GM19193 (cell line): Measurements from ENCODE around the gene PLA1A.

Source experiments
- POLR2A ChIP-seq: IDR thresholded peaks from 4 replicates; pipeline ENCODE4 v1.6.1; 2011; ENCODE audit not compliant: insufficient read depth, insufficient read length; ENCODE audit errors: extremely low read depth

Gene PLA1A

GRCh38 chr3:119636891-119637611 lies 39.4 kb downstream of the PLA1A start:
- no peak for TF ChIP-seq POLR2A

DNA sequence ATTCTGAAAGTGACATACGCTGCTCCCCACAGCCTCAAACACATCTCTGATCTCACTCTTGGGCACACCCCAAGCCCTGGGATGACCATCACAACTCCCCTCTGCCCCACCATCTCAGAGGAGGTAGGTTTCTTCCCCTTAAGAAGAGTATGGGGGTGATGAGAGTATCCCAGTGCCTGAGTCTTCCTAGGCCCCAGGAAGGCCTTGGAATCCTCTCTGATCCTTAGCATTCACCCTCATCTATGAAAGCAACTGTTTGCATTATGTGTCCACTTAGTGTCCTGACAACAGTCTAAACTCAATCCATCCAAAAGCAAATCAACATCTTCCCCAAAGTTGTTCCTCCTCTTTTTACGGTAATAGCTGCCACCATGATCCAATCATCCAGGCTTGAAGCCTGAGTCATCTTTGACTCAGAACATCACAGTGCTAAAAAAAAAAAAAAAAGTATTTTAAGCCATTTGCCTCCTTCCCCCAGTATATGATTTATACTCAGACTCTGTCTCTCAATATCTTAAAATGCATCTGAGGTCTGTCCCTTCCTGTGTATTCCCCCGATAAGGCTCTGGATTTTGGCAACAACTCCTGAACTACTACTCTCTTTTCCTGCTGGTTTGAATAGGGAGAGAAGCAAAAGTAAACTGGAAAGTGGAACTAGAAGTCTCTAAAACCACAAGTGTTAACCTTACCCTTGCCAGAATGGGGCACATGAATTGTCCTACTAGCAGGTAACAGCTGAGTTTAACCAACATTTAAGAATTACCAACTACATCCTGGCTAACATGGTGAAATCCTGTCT lies 40.2 kb downstream of the PLA1A start:
- peak; percentile 24 for TF ChIP-seq POLR2A

DNA sequence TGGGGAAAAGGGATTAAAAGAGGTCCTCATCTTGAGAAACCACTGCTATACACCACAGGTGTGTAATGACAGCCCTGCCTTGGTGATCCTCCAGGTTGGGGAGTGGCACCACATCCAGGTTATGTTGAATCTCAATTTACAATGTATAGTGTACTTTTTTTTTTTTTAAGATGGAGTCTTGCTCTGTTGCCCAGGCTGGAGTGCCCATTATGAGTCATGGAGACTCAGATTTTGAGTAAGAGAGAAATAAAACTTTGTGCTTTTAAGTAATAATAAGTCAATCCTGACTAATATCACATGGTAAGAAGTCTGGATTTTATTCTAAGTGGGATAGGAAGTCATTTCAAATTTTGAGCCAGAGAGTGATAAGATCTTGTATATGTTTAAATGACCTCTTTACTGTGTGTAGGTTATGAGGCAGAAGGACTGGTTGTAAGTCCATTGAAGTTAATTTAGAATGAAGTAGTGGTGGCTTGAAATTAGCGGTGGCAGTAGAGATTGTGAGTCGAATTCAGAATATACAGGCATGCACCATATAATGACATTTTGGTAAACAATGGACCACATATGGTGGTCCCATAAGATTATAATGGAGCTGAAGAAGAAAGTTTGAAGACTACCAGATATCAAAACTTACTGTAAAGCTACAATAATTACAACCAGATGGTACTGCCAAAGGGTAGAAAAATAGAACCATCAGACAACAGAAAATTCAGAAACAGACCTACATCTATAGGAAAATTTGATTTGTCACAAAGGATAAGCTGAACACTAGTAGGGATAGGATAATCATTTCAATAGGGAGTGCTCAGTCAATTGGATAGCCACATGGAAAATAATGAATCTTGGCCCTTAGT lies 42.0 kb downstream of the PLA1A start:
- TF ChIP-seq POLR2A = no peak

- TF ChIP-seq POLR2A = no peak
These were observed 43.7 kb downstream of the PLA1A start for GRCh38 chr3:119641416-119641815.

DNA sequence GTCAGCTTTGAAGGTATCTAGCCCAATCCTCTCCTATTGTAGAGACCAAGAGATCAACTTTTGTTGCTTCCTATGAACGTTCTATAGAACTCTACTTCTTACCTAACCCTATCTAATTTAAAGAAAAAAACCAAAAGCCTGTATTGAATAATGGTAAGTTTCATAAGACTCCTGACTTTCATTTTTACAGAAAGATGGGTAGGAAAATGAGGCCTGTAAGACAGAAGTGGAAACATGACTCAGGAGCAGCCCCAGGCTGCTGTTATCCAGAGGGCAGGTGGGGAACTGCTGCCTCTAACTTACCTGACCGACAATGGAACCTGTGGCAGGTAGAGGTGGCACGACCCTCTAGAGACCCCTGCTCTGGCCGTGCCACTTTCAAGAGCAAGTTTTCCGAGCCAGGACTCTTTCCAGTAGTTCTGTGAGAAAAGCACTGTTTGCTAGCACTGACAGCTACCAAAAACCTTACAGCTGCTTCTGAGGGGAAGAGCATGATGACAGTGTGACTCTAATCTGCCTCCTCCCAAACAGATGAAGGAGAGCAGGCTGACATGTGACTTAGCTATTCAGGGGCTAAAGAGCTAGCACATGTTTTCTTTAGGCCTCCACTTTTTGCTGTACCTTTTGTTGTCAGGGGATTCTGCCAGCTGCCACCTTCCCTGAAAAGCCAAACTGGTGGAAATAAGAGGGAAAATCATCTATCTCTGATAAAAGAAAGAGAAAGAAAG lies 45.2 kb downstream of the PLA1A start:
- TF ChIP-seq POLR2A = no peak

- TF ChIP-seq POLR2A = no peak
These were observed 45.8 kb downstream of the PLA1A start for GRCh38 chr3:119643528-119643927.

- no peak for TF ChIP-seq POLR2A
These were observed 46.8 kb downstream of the PLA1A start for GRCh38 chr3:119644481-119644880.

DNA sequence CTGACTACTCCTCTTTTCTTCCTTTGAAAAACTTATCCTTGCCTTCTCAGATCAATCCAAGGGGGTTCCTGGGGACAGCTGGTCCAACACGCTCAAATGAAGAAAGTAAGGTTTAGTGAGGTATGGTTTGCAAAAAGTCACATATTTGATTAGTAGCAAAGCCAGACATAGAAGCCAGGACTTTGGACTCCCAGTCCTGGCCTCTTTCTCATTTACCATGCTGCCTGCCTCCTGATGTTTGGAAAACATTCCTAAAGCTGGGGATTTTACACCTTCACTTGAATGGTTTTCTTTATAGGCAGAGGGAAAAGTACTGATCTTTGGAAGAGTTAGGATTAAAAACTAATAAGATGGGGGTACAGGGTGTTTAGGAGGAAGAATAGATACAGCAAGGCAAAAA lies 48.1 kb downstream of the PLA1A start:
- no peak for TF ChIP-seq POLR2A

GRCh38 chr3:119647171-119647570 lies 49.5 kb downstream of the PLA1A start:
- no peak for TF ChIP-seq POLR2A

GRCh38 chr3:119647843-119648575 lies 50.3 kb downstream of the PLA1A start:
- TF ChIP-seq POLR2A = no peak

DNA sequence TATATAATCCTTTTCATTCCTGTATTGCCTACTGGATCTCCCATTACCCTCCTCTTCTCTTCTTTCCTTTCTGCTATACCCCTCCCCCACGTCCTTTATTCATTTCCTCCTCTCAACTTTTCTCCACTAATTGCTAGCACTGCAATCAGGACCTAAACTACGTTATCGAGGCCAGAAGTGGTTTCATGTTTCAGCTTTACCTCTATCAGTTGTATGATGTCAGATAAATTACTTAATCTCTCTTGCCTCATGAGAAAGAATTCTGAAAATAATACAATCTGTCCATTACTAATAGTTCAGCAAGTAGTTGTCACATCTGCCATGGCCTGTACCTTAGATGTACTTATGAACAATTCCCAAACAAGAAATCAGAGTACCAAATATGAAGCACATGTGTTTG lies 52.1 kb downstream of the PLA1A start:
- TF ChIP-seq POLR2A = no peak

DNA sequence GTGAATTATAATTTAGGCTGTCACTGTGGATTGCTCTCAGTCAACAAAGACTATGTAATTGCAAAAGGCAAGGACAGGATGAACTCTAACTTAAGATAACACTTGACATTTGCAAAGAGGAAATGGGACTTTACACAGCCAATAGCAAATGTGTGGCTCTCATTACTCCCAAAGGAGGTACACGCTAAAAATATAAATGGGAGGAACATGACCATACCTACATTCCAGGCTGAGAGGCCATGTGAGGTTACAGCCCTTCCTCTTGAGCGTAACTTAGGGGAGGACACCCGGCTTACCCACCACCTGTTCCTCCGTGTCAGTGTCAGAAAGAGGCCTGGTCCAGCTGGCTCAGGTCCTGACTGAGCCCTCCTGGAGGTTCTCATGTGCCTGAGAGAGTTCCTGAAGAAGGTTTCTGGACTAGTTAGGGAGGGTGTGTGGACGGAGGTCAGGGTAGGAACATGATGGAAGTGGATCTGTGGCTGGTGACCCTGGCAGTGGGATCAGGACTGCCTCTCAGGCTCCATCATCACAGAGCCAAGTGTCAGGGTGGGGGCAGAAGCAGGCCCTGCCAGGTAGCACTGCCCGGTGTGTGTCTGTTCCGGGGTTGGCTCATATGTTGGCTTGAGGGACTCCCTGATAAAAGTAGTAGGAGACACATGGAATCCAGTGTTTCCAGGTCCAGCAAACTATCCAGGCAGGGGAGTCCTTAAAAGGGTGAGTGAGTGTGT lies 54.8 kb downstream of the PLA1A start:
- no peak for TF ChIP-seq POLR2A

GRCh38 chr3:119653876-119654275 lies 56.2 kb downstream of the PLA1A start:
- TF ChIP-seq POLR2A = no peak
